H9 (cell line): ENCODE results near the gene SNW1. TPM values are rescaled to one million over a fixed set of nuclear protein-coding genes. Genes with fewer than 3 reads are reported as not detected.

Experiments used
- DNase-seq: peaks from one replicate; pipeline ENCODE4 v3.0.0-alpha.2; 2017
- H2AFZ ChIP-seq: one replicate; pipeline ENCODE4 v1.6.1; 2013; ENCODE audit warnings: mild to moderate bottlenecking, low read length, control low read depth, moderate library complexity
- H2AK5ac ChIP-seq: 2 replicates; pipeline ENCODE4 v1.6.1; 2013; ENCODE audit warnings: low read length, control low read depth, mixed read lengths; ENCODE audit not compliant: insufficient read length
- H2BK120ac ChIP-seq: one replicate; pipeline ENCODE4 v1.6.1; 2013; ENCODE audit warnings: low read depth, mild to moderate bottlenecking, low read length, control low read depth, inconsistent platforms; ENCODE audit not compliant: poor library complexity, severe bottlenecking
- H2BK12ac ChIP-seq: 2 replicates; pipeline ENCODE4 v1.6.1; 2013; ENCODE audit warnings: low read length, control low read depth, mixed read lengths, low read depth; ENCODE audit not compliant: insufficient read length
- H2BK15ac ChIP-seq: 2 replicates; pipeline ENCODE4 v1.6.1; 2013; ENCODE audit warnings: low read depth, low read length, control low read depth
- H2BK20ac ChIP-seq: one replicate; pipeline ENCODE4 v1.6.1; 2013; ENCODE audit warnings: low read depth, mild to moderate bottlenecking, low read length, control low read depth, inconsistent platforms; ENCODE audit not compliant: poor library complexity, severe bottlenecking
- H2BK5ac ChIP-seq: 2 replicates; pipeline ENCODE4 v1.6.1; 2013; ENCODE audit warnings: low read length, control low read depth, mixed read lengths; ENCODE audit not compliant: insufficient read length
- H3K14ac ChIP-seq: 2 replicates; pipeline ENCODE4 v1.6.1; 2013; ENCODE audit warnings: low read length, control low read depth; ENCODE audit not compliant: insufficient read depth
- H3K18ac ChIP-seq: 2 replicates; pipeline ENCODE4 v1.6.1; 2013; ENCODE audit warnings: low read depth, mild to moderate bottlenecking, mixed read lengths, low read length, control low read depth; ENCODE audit not compliant: insufficient read length
- H3K23ac ChIP-seq: 2 replicates; pipeline ENCODE4 v1.6.1; 2013; ENCODE audit warnings: low read length, control low read depth, mixed read lengths, low read depth; ENCODE audit not compliant: insufficient read length
- H3K23me2 ChIP-seq: 2 replicates; pipeline ENCODE4 v1.6.1; 2013; ENCODE audit warnings: low read depth, mild to moderate bottlenecking, mixed read lengths, low read length, control low read depth; ENCODE audit not compliant: insufficient read length, poor library complexity, severe bottlenecking
- H3K27ac ChIP-seq: 2 replicates; pipeline ENCODE4 v1.5.1; 2013; ENCODE audit warnings: low read length, control low read depth, mixed read lengths, low read depth; ENCODE audit not compliant: insufficient read length
- H3K27me3 ChIP-seq: 2 replicates; pipeline ENCODE4 v1.6.1; 2013; ENCODE audit warnings: low read length, control low read depth, inconsistent platforms; ENCODE audit not compliant: insufficient read depth
- H3K4ac ChIP-seq: 2 replicates; pipeline ENCODE4 v1.6.1; 2013; ENCODE audit warnings: low read depth, mild to moderate bottlenecking, control low read depth, inconsistent platforms, low read length, moderate library complexity
- H3K4me1 ChIP-seq: 2 replicates; pipeline ENCODE4 v1.6.1; 2013; ENCODE audit warnings: low read length, control low read depth, inconsistent platforms; ENCODE audit not compliant: insufficient read depth
- H3K4me2 ChIP-seq: 2 replicates; pipeline ENCODE4 v1.6.1; 2013; ENCODE audit warnings: low read length, control low read depth, mixed read lengths; ENCODE audit not compliant: insufficient read length, insufficient read depth
- H3K56ac ChIP-seq: 2 replicates; pipeline ENCODE4 v1.6.1; 2013; ENCODE audit warnings: low read depth, mild to moderate bottlenecking, mixed read lengths, low read length, control low read depth; ENCODE audit not compliant: insufficient read length
- H3K79me1 ChIP-seq: 2 replicates; pipeline ENCODE4 v1.6.1; 2013; ENCODE audit warnings: low read depth, mild to moderate bottlenecking, moderate library complexity, low read length, control low read depth, inconsistent platforms; ENCODE audit not compliant: insufficient read depth, poor library complexity, severe bottlenecking
- H3K79me2 ChIP-seq: 2 replicates; pipeline ENCODE4 v1.6.1; 2013; ENCODE audit warnings: low read length, control low read depth, inconsistent platforms; ENCODE audit not compliant: insufficient read depth
- H3K9ac ChIP-seq: 2 replicates; pipeline ENCODE4 v1.6.1; 2013; ENCODE audit warnings: low read length, control low read depth, mixed read lengths; ENCODE audit not compliant: insufficient read length; ENCODE audit errors: extremely low read depth
- H3K9me3 ChIP-seq: one replicate; pipeline ENCODE4 v1.6.1; 2013; ENCODE audit warnings: low read depth, low read length, inconsistent platforms; ENCODE audit not compliant: control insufficient read depth
- H3T11ph ChIP-seq: one replicate; pipeline ENCODE4 v1.6.1; 2013; ENCODE audit warnings: mild to moderate bottlenecking, low read length, control low read depth, inconsistent platforms
- H4K20me1 ChIP-seq: one replicate; pipeline ENCODE4 v1.6.1; 2013; ENCODE audit not compliant: control insufficient read depth, insufficient read length, insufficient read depth
- H4K5ac ChIP-seq: 2 replicates; pipeline ENCODE4 v1.6.1; 2013; ENCODE audit warnings: low read depth, mild to moderate bottlenecking, mixed read lengths, low read length, control low read depth; ENCODE audit not compliant: insufficient read length
- H4K8ac ChIP-seq: replicated peaks from 2 replicates; pipeline ENCODE4 v1.6.1; 2013; ENCODE audit warnings: low read length, control low read depth, mixed read lengths, low read depth; ENCODE audit not compliant: insufficient read length
- H4K91ac ChIP-seq: 2 replicates; pipeline ENCODE4 v1.6.1; 2013; ENCODE audit warnings: low read depth, mild to moderate bottlenecking, moderate library complexity, mixed read lengths, low read length, control low read depth; ENCODE audit not compliant: insufficient read length
- H3K27ac Mint-ChIP-seq, 3 experiments: 2 replicates in 2 of 3; 3 replicates in 1 of 3; pipeline ENCODE4 v1.8.0; 2020 to 2021; ENCODE audit warnings: mixed read lengths in 3 of 3, mild to moderate bottlenecking in 1 of 3, moderate library complexity in 1 of 3
- H3K27me3 Mint-ChIP-seq: 2 replicates; pipeline ENCODE4 v1.8.0; 2021; ENCODE audit warnings: low read depth, mild to moderate bottlenecking, moderate library complexity, mixed read lengths
- H3K36me3 Mint-ChIP-seq, 3 experiments: 2 replicates in 2 of 3; 3 replicates in 1 of 3; pipeline ENCODE4 v1.8.0; 2020 to 2021; ENCODE audit warnings: low read depth in 3 of 3, mixed read lengths in 3 of 3; ENCODE audit not compliant: insufficient read depth in 1 of 3
- H3K4me1 Mint-ChIP-seq, 2 experiments: 2 replicates each; pipeline ENCODE4 v1.8.0; 2020; ENCODE audit warnings: mixed read lengths in 2 of 2
- H3K4me3 Mint-ChIP-seq, 2 experiments: 2 replicates in 1 of 2; 3 replicates in 1 of 2; pipeline ENCODE4 v1.8.0; 2020 to 2021; ENCODE audit warnings: mild to moderate bottlenecking in 2 of 2, mixed read lengths in 2 of 2, moderate library complexity in 1 of 2
- H3K9me3 Mint-ChIP-seq, 2 experiments: 2 replicates in 1 of 2; 3 replicates in 1 of 2; pipeline ENCODE4 v1.8.0; 2020; ENCODE audit warnings: mild to moderate bottlenecking in 2 of 2, mixed read lengths in 2 of 2, moderate library complexity in 1 of 2
- WGBS: extraction: QIAGEN DNeasy Blood & Tissue Kit; methylation state at CpG from one replicate; pipeline ENCODE4 v1.1.7; 2013; ENCODE audit warnings: missing lambda C conversion rate, low lambda C conversion rate, mixed read lengths; ENCODE audit not compliant: insufficient read length; ENCODE audit errors: extremely low coverage; 5-methylcytosine and 5-hydroxymethylcytosine counted together
- total RNA-seq: library from RNA; stranded (reverse); gene quantifications from 2 replicates; pipeline ENCODE4 v1.2.1, GENCODE V29; 2021
- TF ChIP-seq, protein P1 (sequence below): fragments of 200-600 bp; sonication (generic); conservative IDR thresholded peaks from 3 replicates; pipeline ENCODE4 v1.8.0; 2021; ENCODE audit warnings: antibody characterized with exemption, mild to moderate bottlenecking

The SNW1 gene
- total RNA-seq, 1 experiment from 2014 or later = 103 TPM

DNA sequence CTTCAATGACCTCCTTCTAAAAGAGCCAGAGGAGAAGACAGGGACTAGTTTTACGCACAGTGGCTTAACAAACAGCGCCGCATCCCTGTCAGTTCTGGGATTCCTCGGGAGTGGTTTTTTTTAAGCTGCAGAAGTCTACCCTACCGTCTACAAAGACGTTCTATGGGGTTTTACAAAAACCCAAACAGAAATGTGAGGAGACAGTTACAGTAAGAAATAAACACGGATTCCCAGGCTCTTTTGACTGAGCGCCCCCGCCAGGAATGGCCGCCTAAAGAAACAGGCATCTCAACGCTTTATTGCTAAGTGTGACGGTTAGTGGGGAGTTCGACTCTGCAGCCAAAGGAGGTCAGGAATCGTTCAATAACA lies 53.6 kb downstream of the SNW1 start:
- Histone ChIP-seq H2AFZ (no peak overlapping the region), H4K5ac (no peak overlapping the region), H3K23ac (no peak overlapping the region), H2BK12ac (no peak overlapping the region), H3K18ac (no peak overlapping the region), H3K79me2 (peaks cover 34% of the 10 kb centered on the region; the same call in 1 of the 2 replicates), H2BK15ac (no peak overlapping the region), H3T11ph (no peak overlapping the region), H2AK5ac (no peak overlapping the region), H2BK120ac (no peak overlapping the region), H3K79me1 (peaks cover 7% of the 10 kb centered on the region), H4K8ac (no peak overlapping the region), H2BK20ac (no peak overlapping the region), H3K4me1 (no peaks in the 10 kb centered on the region), H3K14ac (no peak overlapping the region; the same call in 1 of the 2 replicates), H4K91ac (no peak overlapping the region), H3K23me2 (peaks cover 5% of the 10 kb centered on the region), H3K9ac (peak overlapping the region; percentile 72), H3K4ac (no peak overlapping the region), H2BK5ac (no peak overlapping the region), H4K20me1 (no peaks in the 10 kb centered on the region), H3K4me2 (peak overlapping the region; percentile 71), H3K27me3 (no peaks in the 10 kb centered on the region), H3K27ac (no peak overlapping the region), H3K56ac (no peak overlapping the region), H3K9me3 (no peaks in the 10 kb centered on the region)
- TF ChIP-seq, protein P1, sequence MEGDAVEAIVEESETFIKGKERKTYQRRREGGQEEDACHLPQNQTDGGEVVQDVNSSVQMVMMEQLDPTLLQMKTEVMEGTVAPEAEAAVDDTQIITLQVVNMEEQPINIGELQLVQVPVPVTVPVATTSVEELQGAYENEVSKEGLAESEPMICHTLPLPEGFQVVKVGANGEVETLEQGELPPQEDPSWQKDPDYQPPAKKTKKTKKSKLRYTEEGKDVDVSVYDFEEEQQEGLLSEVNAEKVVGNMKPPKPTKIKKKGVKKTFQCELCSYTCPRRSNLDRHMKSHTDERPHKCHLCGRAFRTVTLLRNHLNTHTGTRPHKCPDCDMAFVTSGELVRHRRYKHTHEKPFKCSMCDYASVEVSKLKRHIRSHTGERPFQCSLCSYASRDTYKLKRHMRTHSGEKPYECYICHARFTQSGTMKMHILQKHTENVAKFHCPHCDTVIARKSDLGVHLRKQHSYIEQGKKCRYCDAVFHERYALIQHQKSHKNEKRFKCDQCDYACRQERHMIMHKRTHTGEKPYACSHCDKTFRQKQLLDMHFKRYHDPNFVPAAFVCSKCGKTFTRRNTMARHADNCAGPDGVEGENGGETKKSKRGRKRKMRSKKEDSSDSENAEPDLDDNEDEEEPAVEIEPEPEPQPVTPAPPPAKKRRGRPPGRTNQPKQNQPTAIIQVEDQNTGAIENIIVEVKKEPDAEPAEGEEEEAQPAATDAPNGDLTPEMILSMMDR = no peak; the same call in 2 of the 3 replicates
- H3K27me3 Mint-ChIP-seq = no peaks in the 10 kb centered on the region
- peak overlapping the region; percentile 91 to 98 (median 95) for H3K27ac Mint-ChIP-seq
- peak overlapping the region; percentile 84 to 97 for H3K4me3 Mint-ChIP-seq
- H3K4me1 Mint-ChIP-seq = peaks cover 16 to 20% of the 10 kb centered on the region in 2 experiments
- peaks cover 24 to 44% (median 41%) of the 10 kb centered on the region in 3 experiments for H3K36me3 Mint-ChIP-seq
- no CpG with 5 or more reads among the region's 14 CpGs for WGBS
- H3K9me3 Mint-ChIP-seq = no peaks in the 10 kb centered on the region
- DNase-seq = no peak
